ENCODE data around the gene SNX27.

GRCh38 chr1:151635479-151636072 lies 23.7 kb downstream of the SNX27 start:
- TF ChIP-seq POLR2AphosphoS5 (IDR thresholded peaks at IDR 0.05; ENCODE audit: insufficient read depth, low read depth, low read length) (no peak), JUN (IDR thresholded peaks at IDR 0.05; ENCODE audit: borderline replicate concordance, insufficient read depth, insufficient read length, low read depth) (no peak), MYC (IDR thresholded peaks at IDR 0.05; ENCODE audit: low read depth, low read length) (no peak)

Data from endothelial cell of umbilical vein (primary cell).